LNCaP clone FGC (cell line): ENCODE data around the gene MT1H.
"Not testable (repeated sequence)": the region's sequence is repeated elsewhere in the genome, so short reads cannot be mapped to it uniquely, and the experiment has no call there.

Source experiments
- DNase-seq: peaks from one replicate; pipeline ENCODE4 v3.0.0-alpha.2; 2011; ENCODE audit warnings: low read depth
- H3K4me3 ChIP-seq: 2 replicates; pipeline ENCODE4 v1.5.1; 2011; ENCODE audit warnings: mild to moderate bottlenecking, low read depth, low read length, control low read depth
- CTCF ChIP-seq: IDR thresholded peaks from 2 replicates; pipeline ENCODE4 v1.5.1; 2012; ENCODE audit warnings: mild to moderate bottlenecking; ENCODE audit not compliant: control insufficient read depth, insufficient read depth; ENCODE audit errors: extremely low read depth

The MT1H gene

DNA sequence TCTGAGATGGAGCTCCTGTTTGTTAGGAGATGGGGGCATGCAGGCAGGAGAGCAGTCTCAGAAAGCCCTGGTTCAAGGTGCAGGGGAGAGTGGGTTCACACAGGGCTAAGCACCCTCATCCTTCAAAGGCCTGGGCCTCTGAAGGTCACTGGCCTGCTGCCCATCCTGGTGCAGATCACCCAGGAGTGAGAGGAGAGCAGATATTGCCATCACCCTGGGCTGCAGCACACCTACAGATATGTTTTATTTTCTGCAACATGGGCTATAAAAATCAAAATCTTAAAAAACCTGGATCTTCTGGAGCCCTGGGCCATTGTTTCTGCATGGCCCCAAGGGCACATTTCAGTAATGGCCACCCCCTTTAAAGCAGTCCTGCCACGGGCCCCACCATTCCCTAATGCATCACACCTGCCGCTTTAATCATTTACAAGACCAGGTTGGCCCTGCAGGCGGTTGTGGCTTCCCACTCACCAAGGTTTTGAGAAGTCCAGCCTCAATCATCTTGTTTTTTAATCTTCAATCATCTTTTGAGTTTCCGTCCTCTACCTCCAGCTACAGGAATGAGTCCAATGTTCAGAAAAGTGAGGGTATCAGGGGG is 39.9 kb downstream of the MT1H start:
- no peak overlapping the region for H3K4me3 ChIP-seq
- DNase-seq, result no peak
- no peak for TF ChIP-seq CTCF

- TF ChIP-seq CTCF, result no peak
- no peak overlapping the region for H3K4me3 ChIP-seq
- no peak for DNase-seq
Observed at GRCh38 chr16:56710181-56710737, 40.6 kb downstream of the MT1H start.

DNA sequence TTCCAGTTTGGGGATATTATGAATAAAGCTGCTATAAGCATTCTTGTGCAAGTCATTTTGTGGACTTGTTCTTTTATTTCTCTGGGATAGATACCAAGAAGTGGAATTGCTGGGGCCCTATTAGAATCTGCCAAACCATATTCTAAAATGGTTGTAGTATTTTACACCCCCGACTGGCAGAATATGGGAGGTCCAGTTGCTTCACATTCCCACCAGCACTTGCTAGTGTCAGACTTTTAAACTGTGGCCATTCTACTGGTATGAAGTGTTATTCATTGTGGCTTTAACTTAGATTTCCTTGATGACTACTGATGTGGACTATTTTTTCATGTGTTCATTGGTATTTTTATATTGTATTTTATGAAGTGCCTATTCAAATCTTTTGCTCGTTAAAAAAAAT is 42.2 kb downstream of the MT1H start:
- no peak for DNase-seq
- TF ChIP-seq CTCF, result no peak

GRCh38 chr16:56713794-56714193 is 44.2 kb downstream of the MT1H start:
- DNase-seq, result no peak
- TF ChIP-seq CTCF, result no peak
- H3K4me3 ChIP-seq, result no peak overlapping the region

More for the DNA sequence above, 42.2 kb downstream of the MT1H start:
- no peak overlapping the region for H3K4me3 ChIP-seq

GRCh38 chr16:56715126-56715525 is 45.5 kb downstream of the MT1H start:
- no peak overlapping the region for H3K4me3 ChIP-seq
- no peak for TF ChIP-seq CTCF

DNA sequence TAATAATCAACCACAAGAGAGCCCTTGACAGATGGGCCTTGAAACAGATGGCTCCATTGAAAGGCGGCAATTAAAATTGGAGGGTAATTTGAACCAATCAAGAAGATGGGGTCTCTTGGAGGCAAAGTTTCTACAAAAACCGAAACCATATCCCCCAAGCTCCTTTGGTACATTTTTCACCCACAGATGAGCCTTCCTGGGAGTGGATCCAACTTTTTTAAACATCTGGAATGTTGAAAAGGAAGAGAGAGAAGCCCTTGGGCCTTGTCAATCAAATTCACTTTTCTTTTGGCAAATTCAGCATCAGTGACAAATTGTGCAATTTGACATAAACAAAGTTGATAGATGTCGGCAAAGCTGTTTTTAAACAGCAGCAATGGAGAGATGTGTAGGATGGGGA is 47.1 kb downstream of the MT1H start:
- no peak overlapping the region for H3K4me3 ChIP-seq
- no peak for TF ChIP-seq CTCF
- no peak for DNase-seq

More at GRCh38 chr16:56715126-56715525, 45.5 kb downstream of the MT1H start:
- peak; percentile 51 for DNase-seq

- DNase-seq, H3K4me3 ChIP-seq: not testable (repeated sequence)
Observed at GRCh38 chr16:56717532-56717931, 47.9 kb downstream of the MT1H start.
